Activated CD4-positive, alpha-beta T cell treated with anti-CD3 and anti-CD28 coated beads, Interleukin-2, amount 50 U/mL, for 16 hours (primary cell): ENCODE data around the gene ARPC3.
"Not testable (repeated sequence)": the region's sequence is repeated elsewhere in the genome, so short reads cannot be mapped to it uniquely, and the experiment has no call there.

Source experiments
- DNase-seq: peaks from one replicate; pipeline ENCODE4 v3.0.0-alpha.2; 2020

The ARPC3 gene

DNA sequence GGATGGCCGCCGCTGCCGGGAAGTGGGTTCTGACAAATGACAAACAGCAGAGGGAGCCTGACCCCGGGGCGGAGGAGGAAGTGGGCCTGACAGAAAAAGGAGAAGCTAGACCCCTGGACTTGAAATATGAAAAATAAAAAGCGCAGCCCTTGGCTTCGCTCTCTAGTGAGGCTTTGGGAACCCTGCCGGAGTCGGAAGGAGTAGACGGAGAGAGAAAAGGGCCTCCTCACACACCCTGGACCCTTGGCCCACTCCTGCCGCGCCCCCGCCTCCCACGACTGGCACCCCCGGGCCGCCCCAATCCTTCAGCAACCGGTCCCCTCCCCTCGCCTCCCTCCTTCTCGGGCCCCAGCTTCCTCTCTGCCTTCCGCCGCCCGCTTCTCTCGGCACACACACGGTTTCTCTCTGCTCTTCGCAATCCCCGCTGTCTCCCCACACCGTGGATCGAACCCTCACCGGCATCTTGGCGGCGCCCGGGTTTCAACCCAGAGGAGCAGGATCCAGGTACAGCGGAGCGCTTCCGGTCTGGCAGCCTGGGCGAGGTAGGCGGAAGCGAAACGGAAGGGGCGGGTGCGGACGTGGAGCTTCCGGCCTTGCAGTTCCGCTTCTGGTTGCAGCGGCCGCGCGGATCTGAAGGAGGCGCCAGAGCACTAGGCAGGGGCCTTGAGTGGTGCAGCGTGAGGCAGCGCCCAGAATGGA lies at the start of gene ARPC3:
ARPC3 (minus strand) TSS at position 539 of the 699 bp plus-strand sequence; CDS start at position 462, 77 bp downstream.
- peak; percentile 96 for DNase-seq

GRCh38 chr12:110498984-110499706 lies 49.0 kb upstream of the ARPC3 start:
- no peak for DNase-seq

DNA sequence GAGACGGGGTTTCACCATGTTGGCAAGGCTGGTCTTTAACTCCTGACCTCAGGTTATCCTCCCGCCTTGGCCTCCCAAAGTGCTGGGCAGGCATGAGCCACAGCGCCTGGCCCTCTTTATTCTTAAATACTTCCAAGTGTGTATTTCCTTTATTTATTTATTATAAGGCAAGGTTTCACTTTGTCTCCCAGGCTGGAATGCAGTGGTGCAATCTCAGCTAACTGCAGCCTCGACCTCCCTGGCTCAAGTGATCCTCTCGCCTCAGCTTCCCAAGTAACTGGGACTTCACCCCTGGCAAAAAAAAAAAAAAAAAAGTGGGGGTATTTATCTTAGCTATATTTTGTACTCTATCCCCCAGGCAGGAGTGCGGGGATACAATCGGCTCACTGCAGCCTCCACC lies 25.3 kb upstream of the ARPC3 start:
- DNase-seq, result no peak

- peak; percentile 98 for DNase-seq
Observed at GRCh38 chr12:110468214-110469048, 18.3 kb upstream of the ARPC3 start, which contains the start of the genes FAM216A and GPN3. Gene FAM216A (plus strand): TSS chr12:110468845. CDS start chr12:110468876, 31 bp downstream. Gene GPN3 (minus strand): TSS chr12:110468257. CDS start chr12:110468203, 54 bp downstream.

DNA sequence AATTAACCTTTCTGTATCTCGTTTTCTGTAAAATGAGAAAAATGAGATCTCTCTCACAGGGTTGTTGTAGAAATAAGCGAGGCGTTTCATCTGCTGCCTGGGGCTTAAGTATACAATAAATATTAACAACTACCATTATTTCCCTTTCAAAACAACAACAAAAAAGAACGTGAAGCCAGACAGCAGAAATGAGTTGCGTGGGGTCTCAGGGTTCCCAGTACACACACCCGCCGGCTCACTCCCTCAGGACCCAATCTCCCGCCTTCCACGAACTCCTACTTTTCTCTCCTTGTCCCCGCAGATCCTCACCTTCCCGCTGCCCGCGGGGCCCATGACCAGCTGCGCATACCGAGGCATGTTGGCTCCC lies 17.7 kb upstream of the ARPC3 start:
- no peak for DNase-seq

DNA sequence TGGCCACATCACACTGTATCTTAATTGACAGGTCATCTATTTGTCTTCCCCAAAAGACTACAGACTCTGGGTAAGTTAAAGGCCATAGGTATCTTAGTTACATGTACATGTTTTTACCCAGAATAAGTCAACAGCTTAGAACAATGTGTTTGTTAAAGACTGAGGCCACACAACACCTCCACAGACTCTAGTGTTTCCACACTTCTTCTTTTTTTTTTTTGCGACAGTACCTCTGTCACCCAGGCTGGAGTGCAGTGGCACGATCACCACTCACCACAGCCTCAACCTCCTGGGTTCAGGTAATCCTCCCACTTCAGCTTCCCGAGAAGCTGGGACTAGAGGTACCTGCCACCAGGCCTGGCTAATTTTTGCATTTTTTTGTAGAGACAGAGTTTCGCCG lies 16.7 kb upstream of the ARPC3 start:
- no peak for DNase-seq

- DNase-seq, result not testable (repeated sequence)
Observed at GRCh38 chr12:110465765-110466164, 15.6 kb upstream of the ARPC3 start.

DNA sequence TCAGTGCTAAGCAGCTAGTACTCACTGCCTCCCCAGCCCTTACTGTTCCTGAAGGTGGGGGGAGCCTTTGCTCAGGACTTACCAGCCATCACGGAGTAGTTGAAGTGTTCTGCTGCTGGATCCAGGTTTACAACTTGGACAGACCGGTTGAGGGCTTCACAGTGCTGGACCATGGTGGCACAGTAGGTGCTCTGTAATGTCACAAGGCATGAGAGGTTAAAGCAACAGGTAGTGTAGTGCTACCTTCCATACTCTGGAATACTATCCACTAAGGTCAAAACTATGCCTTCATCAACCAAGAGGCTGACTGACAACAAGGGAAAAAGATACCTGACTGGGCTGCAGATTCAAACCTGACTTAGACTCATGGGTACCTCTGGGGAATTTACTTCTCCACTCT lies 14.9 kb upstream of the ARPC3 start:
- DNase-seq, result no peak

- DNase-seq, result not testable (repeated sequence)
Observed at GRCh38 chr12:110461189-110461588, 11.1 kb upstream of the ARPC3 start.

- no peak for DNase-seq
Observed at GRCh38 chr12:110458756-110459155, 8.6 kb upstream of the ARPC3 start.

DNA sequence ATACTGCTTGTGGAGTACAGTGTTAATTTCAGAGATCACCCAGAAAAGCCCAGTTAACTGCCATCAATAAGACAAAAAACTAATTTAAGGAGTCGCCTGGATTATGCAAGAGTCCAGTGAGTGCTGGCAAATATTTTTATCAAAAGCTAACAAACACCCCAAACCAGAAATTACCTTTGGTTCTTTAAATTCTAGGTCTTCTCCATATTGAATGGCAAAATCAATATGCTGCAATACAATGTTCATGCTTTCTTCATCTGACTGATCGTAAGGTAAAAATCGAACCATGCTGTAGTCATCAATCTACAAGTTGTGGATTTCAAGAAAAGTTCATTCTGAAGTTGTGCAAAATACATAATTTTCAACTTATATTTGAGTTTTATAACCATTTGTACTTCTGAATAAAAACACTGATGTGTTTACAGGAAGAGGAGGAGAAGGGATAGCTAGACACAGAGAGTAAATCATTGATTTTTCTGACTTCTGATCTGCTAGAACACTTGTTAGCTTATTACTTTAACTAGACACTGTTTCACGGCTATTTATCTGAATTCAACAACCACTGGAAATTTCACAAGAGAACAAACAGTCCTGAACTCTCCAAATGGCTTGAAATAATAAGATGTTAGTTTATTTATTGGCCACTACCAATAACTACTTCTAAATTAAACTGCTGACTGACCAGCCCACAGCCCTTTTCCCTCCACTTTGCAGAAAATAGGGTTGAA lies 3.6 kb upstream of the ARPC3 start:
- DNase-seq, result no peak

DNA sequence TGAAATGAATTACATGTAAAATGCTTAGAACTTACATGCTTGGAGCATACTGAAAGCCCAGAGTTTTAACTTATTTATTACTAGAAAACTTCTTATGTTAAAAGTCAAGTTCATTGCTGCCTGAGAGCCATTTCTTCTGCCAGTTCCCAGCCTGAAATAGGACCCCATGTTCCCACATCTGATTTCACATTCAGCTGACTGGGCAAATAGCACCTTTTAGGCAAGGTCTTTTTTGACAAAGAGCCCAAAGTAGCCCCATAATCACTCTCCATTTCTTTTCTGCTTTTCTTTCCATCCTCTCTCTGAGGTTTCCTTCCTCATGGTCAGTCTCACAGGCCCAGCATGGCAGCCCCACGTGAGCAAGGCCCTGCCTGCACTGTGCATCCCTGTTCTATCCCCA lies 1.1 kb upstream of the ARPC3 start:
- no peak for DNase-seq

- no peak for DNase-seq
Observed at GRCh38 chr12:110444455-110444854, 5.7 kb downstream of the ARPC3 start.

- no peak for DNase-seq
Observed at GRCh38 chr12:110436231-110436630, 13.9 kb downstream of the ARPC3 start.

DNA sequence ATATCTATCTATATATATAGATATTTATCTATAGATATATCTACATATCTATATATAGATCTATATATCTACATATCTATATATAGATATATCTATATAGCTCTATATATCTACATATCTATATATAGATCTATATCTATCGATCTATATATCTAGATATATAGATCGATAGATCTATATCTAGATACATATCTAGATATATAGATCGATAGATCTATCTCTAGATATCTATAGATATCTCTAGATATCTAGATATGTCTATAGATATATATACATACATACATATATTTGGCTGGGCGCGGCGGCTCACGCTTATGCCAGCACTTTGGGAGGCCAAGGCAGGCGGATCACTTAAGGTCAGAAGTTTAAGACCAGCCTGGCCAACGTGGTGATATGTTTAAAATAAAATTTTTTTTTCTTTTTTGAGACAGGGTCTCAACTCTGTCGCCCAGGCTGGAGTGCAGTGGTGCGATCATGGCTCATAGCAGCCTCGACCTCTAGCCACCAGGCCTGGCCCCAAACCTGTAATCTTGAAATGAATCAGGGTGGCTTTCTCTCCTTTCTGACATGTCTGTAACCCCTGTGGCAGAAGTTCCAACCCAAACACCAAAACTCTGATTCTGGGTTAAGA lies 18.1 kb downstream of the ARPC3 start:
- DNase-seq, result peak; percentile 45

GRCh38 chr12:110429676-110430075 lies 20.5 kb downstream of the ARPC3 start:
- not testable (repeated sequence) for DNase-seq

DNA sequence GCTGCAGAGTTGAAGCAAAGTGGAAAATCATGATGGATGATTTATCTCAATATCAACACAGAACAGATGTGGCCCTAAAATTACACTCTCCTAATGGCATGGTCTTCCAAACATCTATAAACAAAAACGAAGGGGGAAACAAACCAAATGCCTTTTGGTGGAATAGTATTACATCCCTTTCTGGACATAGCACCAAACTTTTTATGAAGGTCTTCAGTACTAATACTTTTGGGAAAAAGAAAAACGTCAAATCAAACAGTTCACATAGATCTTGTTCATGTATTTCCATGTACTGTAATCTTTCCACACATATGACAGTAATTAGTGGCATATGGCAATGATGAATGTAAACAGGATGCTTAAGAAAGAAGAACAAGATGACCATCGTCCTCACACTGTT lies 23.7 kb downstream of the ARPC3 start:
- no peak for DNase-seq

DNA sequence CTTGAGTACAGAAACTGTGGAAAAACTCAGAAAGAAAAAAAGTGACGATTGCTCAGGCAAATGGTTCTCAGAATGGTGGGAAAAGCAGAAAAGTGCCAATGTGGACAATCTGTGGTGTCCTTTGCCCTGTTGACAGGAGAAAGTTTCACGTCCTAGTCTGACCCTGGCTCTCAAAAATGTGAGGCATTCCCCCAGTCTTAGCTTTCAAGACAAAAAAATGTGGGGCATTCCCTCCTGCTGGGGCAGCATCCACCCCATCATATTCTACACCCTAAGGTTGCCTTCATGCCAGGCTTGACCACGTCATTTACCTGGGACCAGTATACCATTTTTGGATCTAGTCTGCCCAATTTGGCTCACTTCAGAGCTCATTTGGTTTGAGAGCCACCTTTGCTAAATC lies 25.9 kb downstream of the ARPC3 start:
- no peak for DNase-seq

- DNase-seq, result no peak
Observed at GRCh38 chr12:110421701-110422100, 28.4 kb downstream of the ARPC3 start.

DNA sequence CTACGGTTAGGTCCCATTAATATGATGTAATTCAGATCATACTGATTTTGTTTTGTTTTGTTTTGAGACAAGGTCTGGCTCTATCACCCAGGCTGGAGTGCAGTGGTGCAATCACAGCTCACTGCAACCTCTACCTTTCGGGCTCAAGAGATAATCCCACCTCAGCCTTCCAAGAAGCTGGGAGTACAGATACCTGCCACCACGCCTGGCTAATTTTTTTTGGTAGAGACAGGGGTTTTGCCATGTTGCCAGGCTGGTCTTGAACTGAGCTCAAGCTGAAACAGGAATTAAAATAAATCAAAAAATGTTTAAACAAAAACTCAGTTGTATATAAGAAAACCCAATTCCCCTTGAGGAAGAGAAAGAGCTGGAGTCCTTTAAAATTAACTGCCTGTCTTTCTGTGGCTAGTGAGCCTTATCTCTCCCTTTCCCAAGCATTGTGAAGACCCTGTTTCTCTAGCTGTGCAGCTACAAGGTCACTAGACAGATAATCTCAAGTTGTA lies 28.9 kb downstream of the ARPC3 start:
- DNase-seq, result no peak

- DNase-seq, result not testable (repeated sequence)
Observed at GRCh38 chr12:110420644-110421043, 29.5 kb downstream of the ARPC3 start.

DNA sequence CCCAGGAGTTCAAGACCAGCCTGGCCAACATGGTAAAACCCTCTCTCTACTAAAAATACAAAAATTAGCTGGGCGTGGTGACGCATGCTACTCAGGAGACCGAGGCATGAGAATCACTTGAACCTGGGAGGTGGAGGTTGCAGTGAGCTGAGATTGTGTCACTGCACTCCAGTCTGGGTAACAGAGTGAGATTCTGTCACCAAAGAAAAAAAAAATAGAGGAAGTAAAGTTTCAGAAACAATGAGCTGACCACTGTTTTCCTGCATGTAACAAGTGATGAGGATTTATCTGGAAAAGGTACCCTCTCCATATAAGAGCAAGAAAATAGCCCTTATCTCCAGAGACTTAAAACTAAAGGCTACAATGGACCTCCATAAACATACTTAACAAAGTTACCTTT lies 33.0 kb downstream of the ARPC3 start:
- not testable (repeated sequence) for DNase-seq
